GM23248 (cell line): ENCODE data around the gene ZNF385B.

Source experiments
- EZH2 ChIP-seq: fragments of 200-600 bp; sonication (generic); IDR thresholded peaks from 2 replicates; pipeline ENCODE4 v1.6.1; 2018; ENCODE audit warnings: antibody characterized with exemption, mild to moderate bottlenecking; ENCODE audit not compliant: insufficient read depth, poor library complexity, severe bottlenecking
- EZH2phosphoT487 ChIP-seq: fragments of 200-600 bp; sonication (generic); IDR thresholded peaks from 2 replicates; pipeline ENCODE4 v1.6.1; 2018; ENCODE audit warnings: antibody characterized with exemption, moderate library complexity, mild to moderate bottlenecking, low read depth; ENCODE audit not compliant: insufficient read depth

DNA sequence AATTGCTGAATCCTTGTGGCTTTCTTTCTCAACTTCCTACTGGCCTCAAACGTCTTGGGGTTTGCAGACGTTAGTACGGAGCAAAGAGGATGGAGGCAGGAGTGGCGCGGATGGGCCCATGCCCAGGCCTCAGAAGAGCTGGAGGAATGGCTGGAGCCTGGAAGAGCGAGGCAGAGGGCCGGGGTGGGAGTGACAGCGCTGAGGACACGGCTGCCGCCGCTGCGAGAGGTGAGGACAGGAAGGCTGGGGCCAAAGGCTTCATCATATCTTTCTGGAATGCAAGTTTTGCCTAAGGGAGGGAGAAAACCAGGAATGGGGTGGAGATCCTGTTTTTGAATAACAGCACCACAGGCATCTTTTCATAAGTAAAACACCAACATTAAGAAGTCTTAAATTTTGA is 418.2 kb downstream of the ZNF385B start:
- TF ChIP-seq EZH2 (no peak), EZH2phosphoT487 (no peak)
